GM13977 (cell line): ENCODE measurements around the gene GUCY2F.

ENCODE experiments used
- DNase-seq: peaks from one replicate; pipeline ENCODE4 v3.0.0; 2012; ENCODE audit warnings: low spot score
- CTCF ChIP-seq: IDR thresholded peaks from 2 replicates; pipeline ENCODE4 v1.5.1; 2012; ENCODE audit warnings: mild to moderate bottlenecking, control low read depth; ENCODE audit not compliant: insufficient read depth; ENCODE audit errors: extremely low read depth, missing control alignments
- in situ Hi-C: fragments of 300-500 bp; cut with MboI; formaldehyde crosslinking; loops from one replicate; pipeline ENCODE4 v1.12.0; 2022; ENCODE audit warnings: low sequenced_read_pairs, low pct_unique_long_range_greater_than_20kb, mixed read lengths, inconsistent platforms; ENCODE audit not compliant: unreplicated experiment

GUCY2F gene

GRCh38 chrX:109463784-109464183, 18.1 kb downstream of the GUCY2F start:
- no peak for DNase-seq
- TF ChIP-seq CTCF, result no peak
- in situ Hi-C loops, result no loop called here

GRCh38 chrX:109448282-109448938, 33.5 kb downstream of the GUCY2F start:
- TF ChIP-seq CTCF, result no peak
- no peak for DNase-seq
- in situ Hi-C loops, result no loop called here

- DNase-seq, result no peak
- no peak for TF ChIP-seq CTCF
- in situ Hi-C loops, result no loop called here
Measured at GRCh38 chrX:109441266-109441665, 40.6 kb downstream of the GUCY2F start.

- in situ Hi-C loops, result no loop called here
Measured at GRCh38 chrX:109440475-109440874, 41.4 kb downstream of the GUCY2F start.

GRCh38 chrX:109409181-109409580, 72.7 kb downstream of the GUCY2F start:
- no peak for TF ChIP-seq CTCF
- in situ Hi-C loops, result no loop called here

More at GRCh38 chrX:109440475-109440874, 41.4 kb downstream of the GUCY2F start:
- TF ChIP-seq CTCF, result no peak
- DNase-seq, result no peak

GRCh38 chrX:109403922-109404321, 78.0 kb downstream of the GUCY2F start:
- DNase-seq, result no peak
- in situ Hi-C loops, result no loop called here
- no peak for TF ChIP-seq CTCF

More at GRCh38 chrX:109409181-109409580, 72.7 kb downstream of the GUCY2F start:
- DNase-seq, result no peak

- no peak for TF ChIP-seq CTCF
- in situ Hi-C loops, result no loop called here
- no peak for DNase-seq
Measured at GRCh38 chrX:109399831-109400230, 82.1 kb downstream of the GUCY2F start.
